ENCODE results near the gene ZNF133.

ZNF133 gene

DNA sequence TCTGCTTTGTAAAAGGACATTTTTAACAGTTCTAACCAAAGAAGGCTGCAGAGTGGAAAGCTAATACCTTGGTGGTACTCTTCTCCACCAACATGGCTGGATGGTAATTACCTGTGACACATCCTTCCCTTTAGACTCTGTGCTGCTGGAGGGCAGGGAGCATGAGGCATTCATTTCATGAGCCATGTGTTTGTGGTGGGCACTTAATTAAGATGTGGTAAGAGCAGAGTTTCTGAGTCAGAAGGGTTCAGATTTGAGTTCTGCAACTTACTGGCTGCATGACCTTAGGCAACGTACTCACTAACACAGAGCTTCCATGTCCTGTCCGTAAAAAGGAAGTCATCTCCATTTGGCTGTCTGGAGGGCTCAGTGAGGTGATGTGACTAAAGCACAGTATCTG is 9.1 kb upstream of the ZNF133 start:
- DNase-seq (ENCODE audit: extremely low spot score, insufficient read length, low read depth) (no peak), FAIRE-seq (no peak)

DNA sequence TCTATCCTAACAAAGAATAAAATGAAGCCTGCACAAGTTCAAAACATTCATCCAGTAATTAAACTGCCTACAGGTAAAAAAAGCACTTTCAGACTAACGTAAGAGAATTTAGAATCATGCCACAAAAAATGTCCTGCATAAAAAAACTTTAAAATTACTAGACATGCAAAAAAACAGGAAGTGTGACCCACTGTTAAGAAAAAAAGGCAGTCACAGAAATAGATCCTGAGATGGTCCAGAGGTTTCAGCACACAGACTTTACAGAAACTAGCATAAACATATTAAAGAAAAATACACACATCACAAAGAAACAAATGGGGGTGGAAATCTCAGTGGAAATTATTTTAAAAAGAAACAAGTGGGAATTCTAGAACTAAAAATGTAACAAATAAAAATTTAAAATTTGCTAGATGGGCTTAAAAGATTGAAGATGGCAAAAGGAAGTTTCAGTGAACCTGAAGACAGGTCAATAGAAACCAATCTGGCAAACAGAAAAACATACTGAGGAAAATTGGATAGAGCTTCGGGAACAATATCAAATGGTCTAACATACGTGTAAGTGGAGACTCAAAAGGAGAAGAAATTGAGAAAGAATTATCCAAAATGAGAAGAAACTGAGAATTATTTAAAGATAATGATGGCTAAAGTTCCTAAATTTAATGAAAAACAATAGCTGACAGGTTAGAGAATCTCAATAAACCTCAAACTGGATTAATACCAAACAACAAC is 3.4 kb upstream of the ZNF133 start:
- FAIRE-seq: no peak
- DNase-seq (ENCODE audit: extremely low spot score, insufficient read length, low read depth): no peak

DNA sequence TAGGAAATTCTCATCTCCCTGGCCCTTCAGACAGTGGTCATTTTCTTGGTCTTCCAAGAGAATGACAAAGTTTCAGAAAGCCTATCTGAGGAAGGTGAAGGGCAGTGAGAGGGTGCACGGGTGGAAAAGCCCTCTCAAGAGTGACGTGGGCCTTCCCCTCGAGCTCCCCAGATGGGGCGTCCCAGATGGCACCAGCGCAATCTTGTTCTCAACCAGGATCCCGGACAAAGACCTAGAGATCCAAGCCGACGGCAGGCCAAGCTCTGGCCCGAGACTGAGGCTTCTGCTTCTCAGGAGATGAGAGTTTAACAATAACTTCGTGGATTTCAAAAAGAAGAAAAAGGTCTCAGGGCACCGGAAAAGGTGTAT is 797 bp upstream of the ZNF133 start:
- FAIRE-seq (no peak), DNase-seq (ENCODE audit: extremely low spot score, insufficient read length, low read depth) (no peak)

DNA sequence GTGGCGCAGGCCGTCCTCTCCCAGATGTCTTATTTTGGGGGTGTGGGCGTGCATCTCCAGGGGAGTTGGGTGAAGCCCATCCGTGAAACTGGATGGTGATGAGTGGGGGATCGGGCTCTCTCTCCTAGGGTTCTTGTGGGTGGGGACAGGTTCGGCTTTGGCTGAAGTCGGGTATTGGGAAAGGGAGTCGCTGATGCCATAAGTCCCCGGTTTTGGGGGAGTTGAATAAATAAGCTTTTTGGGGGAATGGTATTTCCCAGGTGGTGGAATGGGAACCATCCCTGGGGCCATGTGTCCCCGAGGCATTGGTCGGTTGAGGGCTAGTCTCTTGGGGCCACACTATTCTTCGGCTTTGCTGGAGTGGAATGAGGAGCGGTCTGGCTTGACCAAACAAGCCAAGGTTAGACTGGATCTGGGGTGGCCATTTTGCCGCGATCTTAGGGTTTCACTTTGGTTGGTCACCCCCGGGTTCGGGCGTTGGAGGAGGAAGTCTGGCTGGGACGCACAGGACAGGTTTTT is 481 bp downstream of the ZNF133 start:
- DNase-seq (ENCODE audit: extremely low spot score, insufficient read length, low read depth) (no peak), FAIRE-seq (no peak)

DNA sequence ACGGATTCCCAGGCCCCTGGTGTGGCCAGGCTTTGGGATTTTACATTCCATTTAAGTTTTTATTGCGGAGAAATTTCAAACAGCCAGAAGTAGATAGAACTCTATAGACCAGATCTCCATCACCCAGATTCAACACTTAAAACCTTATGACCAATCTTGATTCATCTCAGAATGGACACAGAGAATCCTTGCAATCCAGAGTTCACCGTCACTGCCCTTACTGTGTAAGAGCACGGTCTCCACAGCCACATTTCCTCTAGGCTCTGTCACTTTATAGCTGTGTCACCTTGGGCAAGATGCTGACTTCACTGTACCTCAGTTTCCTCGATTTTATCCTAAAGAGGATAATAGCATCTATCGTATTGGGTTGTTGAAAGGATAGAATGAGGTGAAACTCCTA is 979 bp downstream of the ZNF133 start:
- FAIRE-seq: no peak
- no peak for DNase-seq (ENCODE audit: extremely low spot score, insufficient read length, low read depth)

DNA sequence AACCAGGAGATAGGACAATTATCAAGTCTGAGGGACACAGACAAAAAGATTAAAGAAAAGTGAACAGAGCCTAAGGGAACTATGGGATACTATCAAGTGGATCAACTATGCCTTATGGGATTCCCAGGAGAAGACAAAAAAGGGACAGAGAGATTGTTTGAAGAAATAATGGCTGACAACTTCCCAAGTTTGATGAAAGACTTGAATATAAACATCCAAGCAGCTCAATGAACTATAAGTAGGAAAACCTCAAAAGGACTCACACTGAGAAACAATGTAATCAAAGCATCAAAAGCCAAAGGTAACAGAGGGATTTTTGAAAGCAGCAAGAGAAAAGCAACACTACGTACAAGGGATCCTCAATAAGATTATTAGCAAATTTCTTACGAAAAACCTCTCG is 11.0 kb downstream of the ZNF133 start:
- FAIRE-seq: no peak
- no peak for DNase-seq (ENCODE audit: extremely low spot score, insufficient read length, low read depth)

DNA sequence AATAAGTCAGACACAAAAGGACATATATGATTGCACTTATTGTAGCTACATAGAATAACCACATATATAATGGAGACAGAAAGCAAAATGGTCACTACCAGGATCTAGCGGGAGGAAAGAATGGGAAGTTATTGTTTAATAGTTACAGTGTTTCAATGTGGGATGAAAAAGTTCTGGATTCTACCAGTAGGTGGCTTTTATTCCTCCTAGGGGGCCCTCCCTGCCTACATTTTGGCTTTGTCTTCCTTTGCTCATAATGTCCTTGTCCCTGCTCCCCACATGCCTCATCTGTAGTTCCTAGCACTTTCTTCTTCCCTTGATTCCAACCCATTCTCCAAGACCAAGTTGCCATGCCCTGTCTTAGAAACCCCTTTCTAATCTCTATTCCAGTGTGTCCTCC is 16.3 kb downstream of the ZNF133 start:
- DNase-seq (ENCODE audit: extremely low spot score, insufficient read length, low read depth): no peak
- FAIRE-seq: no peak

DNA sequence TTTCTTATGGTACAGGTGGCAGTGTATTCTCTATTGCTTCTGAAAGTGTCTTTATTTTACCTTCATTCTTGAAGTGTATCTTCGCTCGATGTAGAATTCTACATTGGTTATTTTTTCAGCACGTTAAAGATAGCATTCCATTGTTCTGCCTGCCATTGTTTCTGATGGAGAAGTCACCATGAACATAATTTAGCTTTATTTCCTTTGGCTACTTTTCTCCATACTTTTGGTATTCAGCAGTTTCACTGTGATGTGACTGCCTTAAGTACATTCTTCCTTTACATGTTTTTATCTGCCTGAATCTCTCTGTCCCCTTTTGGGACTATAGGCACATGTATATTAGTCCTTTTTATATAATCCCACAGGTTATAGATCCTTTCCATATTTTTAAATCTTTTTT is 19.0 kb downstream of the ZNF133 start:
- FAIRE-seq: no peak

DNA sequence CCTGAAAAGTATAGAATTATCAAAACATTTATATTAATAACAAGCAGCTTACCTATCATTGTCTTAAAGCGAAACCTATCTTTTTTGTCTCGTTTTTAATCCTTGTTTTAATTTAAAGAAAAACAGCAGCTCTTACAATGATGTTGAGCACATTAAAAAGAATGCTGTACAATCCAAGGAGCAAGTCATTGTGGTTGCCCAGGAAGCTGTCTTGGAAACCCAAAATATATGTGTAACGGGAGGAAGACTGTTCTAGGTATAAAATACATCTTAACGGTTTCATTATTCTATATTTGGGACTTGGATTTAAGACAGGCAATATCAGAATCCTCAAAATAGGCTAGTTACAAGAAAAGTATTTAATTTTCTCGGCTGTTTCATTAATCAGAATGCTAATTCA is 21.7 kb downstream of the ZNF133 start:
- FAIRE-seq (no peak), DNase-seq (ENCODE audit: extremely low spot score, insufficient read length, low read depth) (no peak)

More for the DNA sequence above, 19.0 kb downstream of the ZNF133 start:
- DNase-seq (ENCODE audit: extremely low spot score, insufficient read length, low read depth): no peak

DNA sequence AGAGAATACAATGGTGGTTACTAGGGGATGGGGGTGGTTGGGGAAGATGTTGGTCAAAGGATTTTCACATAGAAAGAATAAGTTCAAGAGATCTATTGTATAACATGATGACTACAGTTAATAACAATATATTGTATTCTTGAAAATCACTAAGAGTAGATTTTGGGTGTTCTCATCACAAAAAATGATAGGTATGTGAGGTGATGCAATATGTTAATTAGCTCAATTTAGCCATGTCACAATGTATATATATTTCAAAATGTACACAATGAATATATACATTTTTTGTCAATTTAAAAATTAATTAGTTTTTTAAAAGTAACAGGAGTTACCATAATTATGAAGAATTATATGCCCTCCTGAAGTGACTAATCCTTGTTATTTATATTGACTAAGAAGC is 22.3 kb downstream of the ZNF133 start:
- FAIRE-seq (no peak), DNase-seq (ENCODE audit: extremely low spot score, insufficient read length, low read depth) (no peak)

DNA sequence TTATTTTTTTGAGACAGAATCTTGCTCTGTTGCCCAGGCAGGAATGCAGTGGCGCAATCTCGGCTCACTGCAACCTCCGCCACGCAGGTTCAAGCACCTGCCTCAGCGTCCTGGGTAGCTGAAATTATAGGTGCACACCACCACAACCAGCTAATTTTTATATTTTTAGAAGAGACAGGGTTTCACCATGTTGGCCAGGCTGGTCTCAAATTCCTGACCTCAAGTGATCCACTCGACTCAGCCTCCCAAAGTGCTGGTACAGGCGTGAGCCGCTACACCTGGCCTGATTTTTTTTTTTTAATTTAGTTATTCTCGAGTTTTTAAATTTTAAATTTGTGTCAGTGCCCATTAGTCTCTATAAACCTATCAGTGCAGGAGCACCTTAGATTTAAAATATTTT is 24.4 kb downstream of the ZNF133 start:
- FAIRE-seq: no peak

DNA sequence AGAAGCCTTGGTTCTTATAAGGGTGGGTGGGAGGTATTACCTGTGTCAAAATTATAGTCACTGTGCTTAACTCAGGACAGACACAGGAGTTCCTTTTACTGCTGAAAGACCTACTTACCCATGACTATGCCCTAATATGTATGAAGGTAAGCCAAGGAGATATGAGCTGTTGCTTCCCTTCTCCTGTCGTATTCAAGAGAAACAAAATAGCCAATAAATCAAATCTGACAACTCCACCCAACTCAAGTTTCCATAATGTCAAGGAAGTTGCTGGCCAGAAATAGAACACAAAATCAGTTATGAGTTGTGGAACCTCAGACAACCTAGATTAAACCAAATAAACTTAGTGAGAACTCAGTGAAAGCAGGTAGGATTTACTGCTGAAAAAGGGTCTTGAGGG is 25.1 kb downstream of the ZNF133 start:
- no peak for DNase-seq (ENCODE audit: extremely low spot score, insufficient read length, low read depth)
- FAIRE-seq: no peak

More for the DNA sequence above, 24.4 kb downstream of the ZNF133 start:
- DNase-seq (ENCODE audit: extremely low spot score, insufficient read length, low read depth): no peak

DNA sequence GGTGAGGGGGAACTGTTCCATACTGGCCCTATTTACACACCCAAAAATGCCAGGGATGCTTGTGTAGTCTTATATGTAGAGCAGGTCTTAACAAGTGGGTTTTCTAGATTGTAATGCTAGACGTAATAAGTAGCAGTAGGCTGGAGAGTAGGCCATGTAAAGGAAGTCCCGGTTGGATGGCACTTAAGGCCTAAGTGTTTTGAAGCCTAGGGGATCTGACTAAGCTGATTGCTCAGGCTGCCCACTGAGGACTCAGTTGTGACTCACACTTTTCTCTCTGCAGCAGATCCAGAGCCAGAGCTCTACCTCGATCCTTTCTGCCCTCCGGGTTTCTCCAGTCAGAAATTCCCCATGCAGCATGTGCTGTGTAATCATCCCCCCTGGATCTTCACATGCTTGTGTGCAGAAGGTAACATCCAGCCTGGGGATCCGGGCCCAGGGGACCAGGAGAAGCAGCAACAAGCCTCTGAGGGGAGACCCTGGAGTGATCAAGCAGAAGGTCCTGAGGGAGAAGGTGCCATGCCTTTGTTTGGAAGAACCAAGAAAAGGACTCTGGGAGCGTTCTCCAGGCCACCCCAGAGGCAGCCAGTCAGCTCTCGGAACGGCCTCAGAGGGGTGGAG is 26.6 kb downstream of the ZNF133 start:
- FAIRE-seq (no peak), DNase-seq (ENCODE audit: extremely low spot score, insufficient read length, low read depth) (no peak)

DNA sequence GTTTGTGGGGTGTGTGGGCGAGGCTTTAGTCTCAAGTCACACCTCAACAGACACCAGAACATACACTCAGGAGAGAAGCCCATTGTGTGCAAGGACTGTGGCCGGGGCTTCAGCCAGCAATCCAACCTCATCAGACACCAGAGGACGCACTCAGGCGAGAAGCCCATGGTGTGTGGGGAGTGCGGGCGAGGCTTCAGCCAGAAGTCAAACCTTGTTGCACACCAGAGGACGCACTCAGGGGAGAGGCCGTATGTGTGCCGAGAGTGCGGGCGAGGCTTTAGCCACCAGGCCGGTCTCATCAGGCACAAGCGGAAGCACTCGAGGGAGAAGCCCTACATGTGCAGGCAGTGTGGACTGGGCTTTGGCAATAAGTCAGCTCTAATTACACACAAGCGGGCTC is 27.8 kb downstream of the ZNF133 start:
- DNase-seq (ENCODE audit: extremely low spot score, insufficient read length, low read depth): no peak
- FAIRE-seq: no peak

DNA sequence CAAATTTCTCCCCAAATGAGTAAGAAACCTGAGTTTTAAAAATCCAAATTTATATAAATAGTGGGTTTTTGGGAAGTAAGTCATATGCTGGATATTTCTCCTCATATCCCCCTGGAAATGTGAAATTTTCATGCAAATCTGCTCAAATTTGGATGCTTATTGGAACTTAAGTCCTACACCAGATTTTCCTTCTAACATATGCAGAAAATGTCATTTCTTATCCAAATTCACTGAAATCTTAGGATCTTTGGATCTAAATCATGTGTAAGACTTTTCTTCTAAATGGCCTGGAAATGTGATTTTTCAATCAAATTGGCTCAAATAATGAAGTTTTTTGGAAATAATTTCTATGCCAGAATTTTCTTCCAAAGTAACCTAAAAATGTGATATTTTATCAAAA is 33.0 kb downstream of the ZNF133 start:
- FAIRE-seq: no peak

DNA sequence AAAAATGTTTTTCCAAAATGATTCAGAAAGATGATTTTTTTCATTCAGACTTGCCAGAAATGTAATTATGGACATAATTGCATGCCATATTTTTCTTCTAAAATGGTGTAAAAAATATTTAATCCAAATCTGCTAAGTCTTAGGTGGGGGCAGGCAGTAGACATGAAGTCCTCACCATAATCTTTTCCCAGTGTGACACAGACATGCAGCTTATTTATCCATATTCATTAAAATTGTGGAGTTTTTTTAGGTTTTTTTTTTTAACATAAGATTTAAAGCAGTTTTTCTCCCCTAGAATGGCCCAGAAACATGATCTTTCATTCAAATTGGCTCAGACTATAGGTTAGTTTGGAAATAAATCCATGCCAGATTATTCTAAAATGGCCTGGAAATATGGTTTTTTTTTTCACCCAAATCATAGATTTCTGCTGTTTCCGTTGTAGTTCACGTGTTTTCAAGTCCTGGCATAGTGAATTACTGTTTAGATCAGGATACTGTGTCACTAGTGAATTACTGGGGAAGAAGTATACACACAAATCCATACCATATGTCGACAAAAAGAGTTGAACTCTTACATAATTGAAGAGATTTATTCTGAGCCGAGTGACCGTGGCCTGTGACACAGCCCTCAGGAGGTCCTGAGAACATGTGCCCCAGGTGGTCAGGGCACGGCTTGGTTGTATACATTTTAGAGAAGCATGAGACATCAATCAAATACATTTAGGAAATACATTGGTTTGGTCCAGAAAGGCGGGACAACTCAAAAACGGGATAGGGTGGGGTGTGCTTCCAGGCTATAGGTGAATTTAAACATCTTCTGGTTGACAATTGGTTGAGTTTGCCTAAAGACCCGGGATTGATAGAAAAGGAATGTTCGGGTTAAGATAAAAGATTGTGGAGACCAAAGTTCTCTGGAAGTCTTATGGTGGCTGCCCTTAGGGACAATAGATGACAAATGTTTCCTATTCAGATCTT is 33.9 kb downstream of the ZNF133 start:
- FAIRE-seq: no peak
- no peak for DNase-seq (ENCODE audit: extremely low spot score, insufficient read length, low read depth)

More for the DNA sequence above, 33.0 kb downstream of the ZNF133 start:
- no peak for DNase-seq (ENCODE audit: extremely low spot score, insufficient read length, low read depth)

DNA sequence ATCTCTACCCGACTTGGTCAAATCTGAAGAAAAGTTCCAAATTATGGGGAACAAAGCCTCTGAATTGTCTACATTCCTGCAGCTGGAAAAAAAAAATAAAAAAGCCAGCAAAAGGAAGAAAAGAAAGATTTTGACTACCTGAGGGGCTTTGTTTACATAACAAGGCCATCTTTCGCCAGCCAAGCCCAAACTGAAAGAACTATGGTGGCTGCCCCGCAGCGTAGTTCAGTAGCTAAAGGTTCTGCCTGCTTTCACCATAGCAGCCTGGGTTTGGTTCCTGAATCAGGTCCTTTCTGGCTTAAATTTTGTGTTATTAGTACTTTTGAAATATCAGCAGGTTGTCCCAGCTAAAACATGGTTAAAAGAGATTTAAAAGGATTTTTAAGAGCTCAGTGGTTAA is 35.4 kb downstream of the ZNF133 start:
- DNase-seq (ENCODE audit: extremely low spot score, insufficient read length, low read depth): no peak
- no peak for FAIRE-seq

DNA sequence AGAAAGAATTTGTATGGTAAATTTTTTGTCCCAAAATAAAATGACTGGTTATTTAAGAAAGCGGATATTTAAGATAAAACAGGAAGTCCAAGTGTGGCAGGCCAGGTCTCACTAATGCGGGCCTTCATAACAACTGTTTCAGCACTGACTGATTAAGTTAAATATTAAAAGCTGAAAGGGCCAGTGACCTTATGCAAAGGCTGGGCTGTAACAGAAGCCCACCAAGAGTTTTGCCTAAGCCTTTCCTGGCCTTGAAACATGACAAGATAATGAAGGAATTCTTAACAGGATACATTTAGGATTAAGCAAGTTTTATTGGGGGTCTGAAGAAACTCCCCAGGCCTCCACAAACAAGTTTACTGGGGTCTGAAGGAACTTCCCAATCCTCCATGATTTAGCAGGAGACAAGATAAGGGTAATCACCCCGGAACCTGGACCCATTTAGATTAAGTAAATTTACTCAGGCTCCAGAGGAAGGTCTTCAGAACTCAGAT is 36.3 kb downstream of the ZNF133 start:
- FAIRE-seq: no peak
- DNase-seq (ENCODE audit: extremely low spot score, insufficient read length, low read depth): no peak

DNA sequence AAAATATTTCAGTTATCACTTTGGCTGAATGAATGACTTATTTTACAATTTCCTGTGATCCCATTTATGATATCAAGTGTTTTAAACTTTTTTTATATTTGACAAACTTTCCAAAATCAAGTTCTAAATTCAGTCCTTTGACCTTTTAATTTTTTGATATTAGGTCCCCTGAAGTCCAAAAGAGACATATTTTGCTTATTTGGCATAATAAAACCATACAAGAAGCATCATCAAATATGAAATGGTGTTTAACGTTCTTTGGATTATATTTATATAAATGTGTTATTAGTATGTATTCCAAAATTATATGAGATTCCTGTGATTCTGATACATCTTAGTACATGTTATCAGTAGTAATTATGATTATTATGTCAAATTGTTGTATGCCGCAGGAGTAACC is 38.7 kb downstream of the ZNF133 start:
- DNase-seq (ENCODE audit: extremely low spot score, insufficient read length, low read depth) (no peak), FAIRE-seq (no peak)

DNA sequence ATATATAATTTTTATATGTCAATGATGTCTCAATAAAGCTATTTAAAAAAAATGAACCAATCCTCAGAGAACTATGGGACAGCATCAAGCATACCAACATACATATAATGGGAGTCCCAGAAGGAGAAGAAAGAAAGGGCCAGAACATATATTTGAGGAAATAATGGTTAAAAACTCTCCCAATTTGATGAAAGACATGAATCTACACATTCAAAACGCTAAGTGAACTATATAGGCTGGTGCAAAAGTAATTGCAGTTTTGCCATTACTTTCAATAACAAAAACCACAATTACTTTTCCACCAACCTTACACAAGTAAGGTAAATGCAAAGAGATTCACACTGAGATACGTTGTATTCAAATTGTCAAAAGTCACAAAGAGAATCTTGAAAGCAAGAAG is 43.4 kb downstream of the ZNF133 start:
- FAIRE-seq (no peak), DNase-seq (ENCODE audit: extremely low spot score, insufficient read length, low read depth) (no peak)

Data from GM18507 (cell line).